ENCODE data around the gene USO1. TPM values are rescaled to one million over a fixed set of nuclear protein-coding genes. Genes with fewer than 3 reads are reported as not detected.
A peak's percentile ranks its signal among the peaks of the same experiment; 100 is the strongest.

The USO1 gene
- total RNA-seq, 1 donor from 2014 or later, result 48.5 TPM

- H3K4me3 Mint-ChIP-seq (ENCODE audit: unreplicated experiment), result no peak overlapping the region
- peak overlapping the region; percentile 20 for H3K27ac Mint-ChIP-seq (ENCODE audit: unreplicated experiment)
- H3K4me1 Mint-ChIP-seq (ENCODE audit: unreplicated experiment), result peaks cover 9% of the 10 kb centered on the region
- peaks cover 3% of the 10 kb centered on the region for H3K27me3 Mint-ChIP-seq (ENCODE audit: unreplicated experiment)
- TF ChIP-seq, protein P1, sequence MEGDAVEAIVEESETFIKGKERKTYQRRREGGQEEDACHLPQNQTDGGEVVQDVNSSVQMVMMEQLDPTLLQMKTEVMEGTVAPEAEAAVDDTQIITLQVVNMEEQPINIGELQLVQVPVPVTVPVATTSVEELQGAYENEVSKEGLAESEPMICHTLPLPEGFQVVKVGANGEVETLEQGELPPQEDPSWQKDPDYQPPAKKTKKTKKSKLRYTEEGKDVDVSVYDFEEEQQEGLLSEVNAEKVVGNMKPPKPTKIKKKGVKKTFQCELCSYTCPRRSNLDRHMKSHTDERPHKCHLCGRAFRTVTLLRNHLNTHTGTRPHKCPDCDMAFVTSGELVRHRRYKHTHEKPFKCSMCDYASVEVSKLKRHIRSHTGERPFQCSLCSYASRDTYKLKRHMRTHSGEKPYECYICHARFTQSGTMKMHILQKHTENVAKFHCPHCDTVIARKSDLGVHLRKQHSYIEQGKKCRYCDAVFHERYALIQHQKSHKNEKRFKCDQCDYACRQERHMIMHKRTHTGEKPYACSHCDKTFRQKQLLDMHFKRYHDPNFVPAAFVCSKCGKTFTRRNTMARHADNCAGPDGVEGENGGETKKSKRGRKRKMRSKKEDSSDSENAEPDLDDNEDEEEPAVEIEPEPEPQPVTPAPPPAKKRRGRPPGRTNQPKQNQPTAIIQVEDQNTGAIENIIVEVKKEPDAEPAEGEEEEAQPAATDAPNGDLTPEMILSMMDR (IDR thresholded peaks at IDR 0.05; ENCODE audit: unreplicated experiment), result no peak
- H3K36me3 Mint-ChIP-seq (ENCODE audit: low read depth, unreplicated experiment), result no peaks in the 10 kb centered on the region
- DNase-seq (ENCODE audit: low spot score), result no peak
- H3K9me3 Mint-ChIP-seq (ENCODE audit: unreplicated experiment), result no peaks in the 10 kb centered on the region
Observed at GRCh38 chr4:75702919-75703411, 21.4 kb upstream of the USO1 start.

DNA sequence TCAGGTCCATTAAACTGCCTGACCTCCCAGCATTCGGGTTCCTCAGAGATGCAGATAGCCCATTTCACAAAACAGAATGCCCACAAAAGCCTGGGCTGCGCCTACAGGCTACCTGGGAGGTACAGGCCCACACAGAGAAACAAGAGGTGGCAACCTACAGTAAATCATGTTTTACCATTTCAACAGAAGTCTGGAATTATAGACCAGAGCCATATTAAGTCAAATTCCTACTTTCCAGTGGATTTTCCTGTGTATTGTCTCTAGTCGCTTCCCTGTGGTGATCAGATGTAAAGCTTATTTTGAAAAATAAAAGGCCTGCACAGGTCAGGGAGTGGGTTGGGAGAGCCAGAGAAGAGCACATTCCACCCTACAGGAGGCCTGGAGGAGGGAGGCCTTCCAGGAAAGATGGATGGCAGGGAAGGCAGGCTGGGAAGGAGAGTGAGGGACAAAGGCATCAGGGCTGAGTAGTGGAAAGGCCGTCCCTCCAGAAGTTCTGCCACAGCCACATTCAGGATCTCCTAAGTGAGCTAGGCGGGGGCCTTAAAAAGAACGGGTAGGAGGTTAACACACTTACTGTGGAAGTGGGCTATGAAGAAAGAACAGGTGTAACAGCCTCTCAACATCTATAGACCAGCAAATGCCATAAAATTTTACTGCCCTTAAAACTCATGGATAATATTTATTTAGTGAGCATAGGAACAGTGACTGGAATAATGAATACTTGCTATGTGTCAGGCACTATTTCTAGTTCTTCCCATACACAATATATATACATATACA lies 19.0 kb upstream of the USO1 start:
- H3K27ac Mint-ChIP-seq (ENCODE audit: unreplicated experiment), result peak overlapping the region; percentile 61
- TF ChIP-seq, protein P1 (IDR thresholded peaks at IDR 0.05; ENCODE audit: unreplicated experiment), result no peak
- peaks cover 9% of the 10 kb centered on the region for H3K4me1 Mint-ChIP-seq (ENCODE audit: unreplicated experiment)
- DNase-seq (ENCODE audit: low spot score), result no peak
- H3K36me3 Mint-ChIP-seq (ENCODE audit: low read depth, unreplicated experiment), result no peaks in the 10 kb centered on the region
- no peaks in the 10 kb centered on the region for H3K9me3 Mint-ChIP-seq (ENCODE audit: unreplicated experiment)
- H3K27me3 Mint-ChIP-seq (ENCODE audit: unreplicated experiment), result peaks cover 3% of the 10 kb centered on the region
- H3K4me3 Mint-ChIP-seq (ENCODE audit: unreplicated experiment), result no peak overlapping the region

DNA sequence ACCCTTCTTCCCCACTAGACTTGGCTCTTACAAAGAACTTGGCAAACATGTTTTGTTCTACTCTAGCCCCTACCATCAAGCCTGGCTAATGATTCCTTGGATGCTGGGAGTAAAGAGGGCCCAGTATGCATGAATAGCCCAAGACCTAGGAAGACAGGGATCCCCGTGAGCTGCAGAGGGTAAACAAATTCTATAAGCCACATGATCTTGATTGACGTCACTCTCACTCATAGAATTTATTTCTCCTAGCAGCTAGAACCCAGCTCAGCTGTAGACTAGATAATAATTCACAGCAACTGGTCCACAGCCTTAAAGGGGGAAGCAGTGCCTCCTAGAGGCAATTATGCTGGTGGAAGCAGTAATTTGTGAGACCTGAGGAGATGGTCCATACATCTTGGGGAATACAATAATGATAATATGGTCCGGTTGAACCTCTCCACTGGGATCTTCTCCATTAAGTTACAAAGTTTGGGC lies 16.1 kb upstream of the USO1 start:
- no peaks in the 10 kb centered on the region for H3K9me3 Mint-ChIP-seq (ENCODE audit: unreplicated experiment)
- peak; percentile 21 for DNase-seq (ENCODE audit: low spot score)
- no peaks in the 10 kb centered on the region for H3K36me3 Mint-ChIP-seq (ENCODE audit: low read depth, unreplicated experiment)
- no peak overlapping the region for H3K27ac Mint-ChIP-seq (ENCODE audit: unreplicated experiment)
- TF ChIP-seq, protein P1 (IDR thresholded peaks at IDR 0.05; ENCODE audit: unreplicated experiment), result no peak
- peaks cover 5% of the 10 kb centered on the region for H3K27me3 Mint-ChIP-seq (ENCODE audit: unreplicated experiment)
- peaks cover 5% of the 10 kb centered on the region for H3K4me1 Mint-ChIP-seq (ENCODE audit: unreplicated experiment)
- no peak overlapping the region for H3K4me3 Mint-ChIP-seq (ENCODE audit: unreplicated experiment)

DNA sequence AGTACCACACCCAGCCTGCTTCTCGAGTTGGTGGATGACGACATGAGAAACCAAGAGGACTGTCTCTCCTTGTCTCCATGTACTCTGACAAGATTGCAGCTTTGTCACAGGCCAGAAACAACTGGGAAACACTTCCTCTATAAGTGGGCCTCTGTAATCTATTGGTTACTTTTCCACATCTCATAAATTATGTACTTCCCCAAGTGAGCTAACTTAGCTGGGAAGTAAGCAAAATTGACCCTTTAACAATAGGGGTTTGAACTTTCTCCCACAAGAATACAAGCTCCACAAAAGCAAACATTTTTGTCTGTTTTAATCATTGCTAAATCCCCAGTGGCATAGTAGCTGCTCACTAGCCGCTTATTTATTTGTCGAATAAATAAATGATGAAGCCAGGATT lies 14.1 kb upstream of the USO1 start:
- Mint-ChIP-seq H3K27me3 (ENCODE audit: unreplicated experiment) (peaks cover 3% of the 10 kb centered on the region), H3K27ac (ENCODE audit: unreplicated experiment) (no peak overlapping the region), H3K36me3 (ENCODE audit: low read depth, unreplicated experiment) (no peaks in the 10 kb centered on the region), H3K9me3 (ENCODE audit: unreplicated experiment) (no peaks in the 10 kb centered on the region), H3K4me3 (ENCODE audit: unreplicated experiment) (no peak overlapping the region), H3K4me1 (ENCODE audit: unreplicated experiment) (peaks cover 2% of the 10 kb centered on the region)
- no peak for DNase-seq (ENCODE audit: low spot score)
- TF ChIP-seq, protein P1 (IDR thresholded peaks at IDR 0.05; ENCODE audit: unreplicated experiment), result no peak

GRCh38 chr4:75714011-75714410 lies 10.4 kb upstream of the USO1 start:
- peaks cover 1% of the 10 kb centered on the region for H3K27me3 Mint-ChIP-seq (ENCODE audit: unreplicated experiment)
- no peaks in the 10 kb centered on the region for H3K4me1 Mint-ChIP-seq (ENCODE audit: unreplicated experiment)
- H3K36me3 Mint-ChIP-seq (ENCODE audit: low read depth, unreplicated experiment), result no peaks in the 10 kb centered on the region
- no peak overlapping the region for H3K4me3 Mint-ChIP-seq (ENCODE audit: unreplicated experiment)
- H3K27ac Mint-ChIP-seq (ENCODE audit: unreplicated experiment), result no peak overlapping the region
- H3K9me3 Mint-ChIP-seq (ENCODE audit: unreplicated experiment), result no peaks in the 10 kb centered on the region
- TF ChIP-seq, protein P1 (IDR thresholded peaks at IDR 0.05; ENCODE audit: unreplicated experiment), result no peak
- DNase-seq (ENCODE audit: low spot score), result no peak

Data from endothelial cell (in vitro differentiated cells).